K562 (cell line): Measurements from ENCODE around the gene TLNRD1. TPM values are rescaled to one million over a fixed set of nuclear protein-coding genes. Genes with fewer than 3 reads are reported as not detected.

Source experiments
- CEBPB ChIP-seq: fragments of 450-650 bp; IDR thresholded peaks from 2 replicates; pipeline ENCODE4 v1.6.1; 2016; ENCODE audit warnings: missing genetic modification characterization, missing compliant biosample characterization
- CEBPG ChIP-seq, 3 experiments: fragments of 200-800 bp in 1 of 3; sonication (Bioruptor generic) in 1 of 3; sonication (generic) in 1 of 3; formaldehyde crosslinking in 1 of 3; IDR thresholded peaks in 2 of 3; conservative IDR thresholded peaks in 1 of 3; 2 replicates each; pipeline versions ENCODE4 v1.6.1 to v1.8.0; 2016 to 2022; ENCODE audit warnings: missing compliant biosample characterization in 2 of 3, missing genetic modification characterization in 2 of 3, mild to moderate bottlenecking in 1 of 3, missing genetic modification reagents in 1 of 3
- ELF2 ChIP-seq: fragments of 250-450 bp; sonication (Bioruptor Pico); IDR thresholded peaks from 2 replicates; pipeline ENCODE4 v1.5.0; 2021; ENCODE audit warnings: mild to moderate bottlenecking
- ESRRA ChIP-seq: fragments of 450-650 bp; IDR thresholded peaks from 2 replicates; pipeline ENCODE4 v1.6.1; 2014; ENCODE audit warnings: low read depth, mild to moderate bottlenecking, moderate library complexity, borderline replicate concordance
- FOXA3 ChIP-seq, 2 experiments: fragments of 450-650 bp in 1 of 2; sonication (generic) in 1 of 2; formaldehyde crosslinking; IDR thresholded peaks in 1 of 2; conservative IDR thresholded peaks in 1 of 2; 2 replicates each; pipeline versions ENCODE4 v1.4.0 to v1.8.0; 2020 to 2022; ENCODE audit warnings: mild to moderate bottlenecking in 2 of 2, missing genetic modification reagents in 1 of 2
- KLF1 ChIP-seq: fragments of 450-650 bp; IDR thresholded peaks from 2 replicates; pipeline ENCODE4 v1.6.1; 2016; ENCODE audit warnings: missing genetic modification characterization, missing compliant biosample characterization
- MYC ChIP-seq, 2 experiments: fragments of 250-450 bp in 1 of 2; sonication (Bioruptor Pico) in 1 of 2; IDR thresholded peaks; 2 replicates each; pipeline versions ENCODE4 v1.5.1 to v1.6.1; 2012 to 2021; ENCODE audit warnings: low read depth in 2 of 2, borderline replicate concordance in 1 of 2, improper control_type of control experiment in 1 of 2, low read length in 1 of 2, mild to moderate bottlenecking in 1 of 2, moderate library complexity in 1 of 2
- NFRKB ChIP-seq: fragments of 450-650 bp; IDR thresholded peaks from 2 replicates; pipeline ENCODE4 v1.6.1; 2016; ENCODE audit warnings: low read depth
- PHB ChIP-seq: fragments of 250-450 bp; sonication (Bioruptor Pico); IDR thresholded peaks from 2 replicates; pipeline ENCODE4 v1.5.0; 2021
- SREBF1 ChIP-seq: fragments of 150-350 bp; IDR thresholded peaks from 2 replicates; pipeline ENCODE4 v1.6.1; 2014; ENCODE audit warnings: antibody characterized with exemption, low read depth, low read length, borderline replicate concordance
- TCF3 ChIP-seq: sonication (generic); formaldehyde crosslinking; IDR thresholded peaks from 2 replicates; pipeline ENCODE4 v1.4.0; 2020; ENCODE audit warnings: mild to moderate bottlenecking, missing genetic modification reagents
- ZNF507 ChIP-seq: conservative IDR thresholded peaks from 2 replicates; pipeline ENCODE4 v1.6.1; 2017; ENCODE audit warnings: missing genetic modification characterization, missing compliant biosample characterization
- ZNF586 ChIP-seq: fragments of 450-650 bp; formaldehyde crosslinking; conservative IDR thresholded peaks from 2 replicates; pipeline ENCODE4 v1.4.0; 2020; ENCODE audit warnings: mild to moderate bottlenecking, moderate library complexity
- polyA plus RNA-seq, 8 experiments: library from polyadenylated mRNA; depleted of rRNA in 4 of 8; stranded (reverse) in 5 of 8; unstranded in 3 of 8; fragments of >200 nt; fragmentation: Nextera tagmentation in 2 of 8; fragmentation: Illumina TruSeq in 1 of 8; extraction: Ambion mirVana in 2 of 8; extraction: Trizol in 1 of 8; gene quantifications; 2 replicates each; pipeline versions ENCODE4 v1.2.1 to v1.2.3, GENCODE V29; 2011 to 2014; ENCODE audit warnings: inconsistent platforms in 1 of 8, missing spikeins in 1 of 8
- total RNA-seq, 7 experiments: library from RNA; depleted of rRNA in 6 of 7; stranded (reverse); fragments of >200 nt in 6 of 7; fragmentation: Illumina TruSeq in 2 of 7; extraction: Trizol in 2 of 7; gene quantifications; 2 replicates each; pipeline versions ENCODE4 v1.2.1 to v1.2.3, GENCODE V29; 2011 to 2021; ENCODE audit warnings: low replicate concordance in 1 of 7
- TF ChIP-seq, protein P1 (sequence below): fragments of 250-450 bp; sonication (Bioruptor Pico); IDR thresholded peaks from 2 replicates; pipeline ENCODE4 v1.4.0; 2020; ENCODE audit warnings: mild to moderate bottlenecking, moderate library complexity
- TF ChIP-seq, protein P2 (sequence below), 2 experiments: IDR thresholded peaks; 2 replicates each; pipeline ENCODE4 v1.6.1; 2011; ENCODE audit warnings: borderline replicate concordance in 1 of 2, control low read depth in 1 of 2, low read depth in 1 of 2, low read length in 1 of 2, mild to moderate bottlenecking in 1 of 2, mixed read lengths in 1 of 2, moderate library complexity in 1 of 2; ENCODE audit not compliant: insufficient read depth in 1 of 2, insufficient read length in 1 of 2, poor library complexity in 1 of 2, severe bottlenecking in 1 of 2; ENCODE audit errors: extremely low read depth in 1 of 2
- TF ChIP-seq, protein P3 (sequence below), 2 experiments: fragments of 150-350 bp in 1 of 2; IDR thresholded peaks; 2 replicates each; pipeline ENCODE4 v1.6.1; 2012 to 2016; ENCODE audit warnings: low read depth in 2 of 2, low read length in 2 of 2, mild to moderate bottlenecking in 1 of 2, moderate library complexity in 1 of 2
- TF ChIP-seq, protein P4 (sequence below): sonication (generic); formaldehyde crosslinking; IDR thresholded peaks from 2 replicates; pipeline ENCODE4 v1.9.0; 2022; ENCODE audit warnings: mild to moderate bottlenecking, missing genetic modification reagents

TLNRD1 gene
- total and polyA plus RNA-seq, 9 of the 15 experiments (the other 6 are each of a cell fraction or from before 2014, with no cell fraction given), result 1.1 to 33.1 (median 5.7) TPM

DNA sequence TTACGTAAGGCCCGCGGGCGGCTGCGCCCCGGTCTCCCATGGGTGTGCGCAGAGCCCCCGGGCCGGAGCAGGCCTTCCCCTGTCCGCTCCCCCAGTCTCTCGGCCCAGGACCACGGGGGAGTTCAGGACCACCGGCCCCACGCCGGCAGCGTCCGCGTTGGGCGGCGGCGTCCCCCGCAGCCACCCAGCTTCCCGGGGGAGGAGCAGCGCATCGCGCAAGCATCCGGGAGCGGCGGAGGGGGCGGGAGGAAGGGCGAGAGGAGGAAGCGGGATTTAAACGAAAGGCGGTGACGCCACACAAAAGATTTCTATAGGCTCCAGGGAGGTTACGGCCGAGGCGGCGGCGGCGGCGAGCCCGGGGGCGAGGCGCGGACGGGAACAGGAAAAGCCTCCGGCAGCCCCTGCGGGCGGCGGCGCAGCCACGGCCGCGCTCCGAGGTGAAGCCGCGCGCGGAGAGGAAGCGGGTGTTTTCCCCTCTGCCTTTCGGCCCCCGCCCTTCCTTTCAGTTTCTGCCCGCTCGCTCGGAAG lies at the start of gene TLNRD1 (continued):
- TF ChIP-seq, protein P1, sequence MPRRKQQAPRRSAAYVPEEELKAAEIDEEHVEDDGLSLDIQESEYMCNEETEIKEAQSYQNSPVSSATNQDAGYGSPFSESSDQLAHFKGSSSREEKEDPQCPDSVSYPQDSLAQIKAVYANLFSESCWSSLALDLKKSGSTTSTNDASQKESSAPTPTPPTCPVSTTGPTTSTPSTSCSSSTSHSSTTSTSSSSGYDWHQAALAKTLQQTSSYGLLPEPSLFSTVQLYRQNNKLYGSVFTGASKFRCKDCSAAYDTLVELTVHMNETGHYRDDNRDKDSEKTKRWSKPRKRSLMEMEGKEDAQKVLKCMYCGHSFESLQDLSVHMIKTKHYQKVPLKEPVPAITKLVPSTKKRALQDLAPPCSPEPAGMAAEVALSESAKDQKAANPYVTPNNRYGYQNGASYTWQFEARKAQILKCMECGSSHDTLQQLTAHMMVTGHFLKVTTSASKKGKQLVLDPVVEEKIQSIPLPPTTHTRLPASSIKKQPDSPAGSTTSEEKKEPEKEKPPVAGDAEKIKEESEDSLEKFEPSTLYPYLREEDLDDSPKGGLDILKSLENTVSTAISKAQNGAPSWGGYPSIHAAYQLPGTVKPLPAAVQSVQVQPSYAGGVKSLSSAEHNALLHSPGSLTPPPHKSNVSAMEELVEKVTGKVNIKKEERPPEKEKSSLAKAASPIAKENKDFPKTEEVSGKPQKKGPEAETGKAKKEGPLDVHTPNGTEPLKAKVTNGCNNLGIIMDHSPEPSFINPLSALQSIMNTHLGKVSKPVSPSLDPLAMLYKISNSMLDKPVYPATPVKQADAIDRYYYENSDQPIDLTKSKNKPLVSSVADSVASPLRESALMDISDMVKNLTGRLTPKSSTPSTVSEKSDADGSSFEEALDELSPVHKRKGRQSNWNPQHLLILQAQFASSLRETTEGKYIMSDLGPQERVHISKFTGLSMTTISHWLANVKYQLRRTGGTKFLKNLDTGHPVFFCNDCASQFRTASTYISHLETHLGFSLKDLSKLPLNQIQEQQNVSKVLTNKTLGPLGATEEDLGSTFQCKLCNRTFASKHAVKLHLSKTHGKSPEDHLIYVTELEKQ (CRISPR knock-in tag), result no peak
- TF ChIP-seq, protein P2, sequence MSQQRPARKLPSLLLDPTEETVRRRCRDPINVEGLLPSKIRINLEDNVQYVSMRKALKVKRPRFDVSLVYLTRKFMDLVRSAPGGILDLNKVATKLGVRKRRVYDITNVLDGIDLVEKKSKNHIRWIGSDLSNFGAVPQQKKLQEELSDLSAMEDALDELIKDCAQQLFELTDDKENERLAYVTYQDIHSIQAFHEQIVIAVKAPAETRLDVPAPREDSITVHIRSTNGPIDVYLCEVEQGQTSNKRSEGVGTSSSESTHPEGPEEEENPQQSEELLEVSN (IDR thresholded peaks at IDR 0.05; ENCODE audit: borderline replicate concordance in 1 of 2, extremely low read depth in 1 of 2, insufficient read depth in 1 of 2, insufficient read length in 1 of 2, low read depth in 1 of 2, low read length in 1 of 2, poor library complexity in 1 of 2, severe bottlenecking in 1 of 2), result peak in 1 of 2 experiments; percentile 38
- TF ChIP-seq TCF3 (CRISPR knock-in tag) (no peak), ZNF507 (tag) (no peak), SREBF1 (no peak), CEBPB (peak; percentile 57), CEBPG (CRISPR knock-in tag; IDR thresholded peaks at IDR 0.05) (peak; percentile 33; the same call in 1 of the 2 replicates), CEBPG (tag; conservative IDR thresholded peaks at IDR 0.05 in 1 of 2, IDR thresholded peaks at IDR 0.05 in 1 of 2) (no peak; a peak in 1 of 4 replicates), FOXA3 (CRISPR knock-in tag; conservative IDR thresholded peaks at IDR 0.05 in 1 of 2, IDR thresholded peaks at IDR 0.05 in 1 of 2) (no peak), ELF2 (CRISPR knock-in tag) (peak; percentile 62; the same call in 1 of the 2 replicates), NFRKB (0 out of 2 replicates have a peak, but pooled peaks have one; percentile 22), PHB (CRISPR knock-in tag) (peak; percentile 64; the same call in 1 of the 2 replicates), ZNF586 (no peak), MYC (IDR thresholded peaks at IDR 0.05; ENCODE audit: low read depth, low read length) (0 out of 2 replicates have a peak, but pooled peaks have one; percentile 38), MYC (CRISPR knock-in tag; IDR thresholded peaks at IDR 0.05; ENCODE audit: borderline replicate concordance, low read depth) (no peak), ESRRA (no peak), KLF1 (no peak)
- TF ChIP-seq, protein P3, sequence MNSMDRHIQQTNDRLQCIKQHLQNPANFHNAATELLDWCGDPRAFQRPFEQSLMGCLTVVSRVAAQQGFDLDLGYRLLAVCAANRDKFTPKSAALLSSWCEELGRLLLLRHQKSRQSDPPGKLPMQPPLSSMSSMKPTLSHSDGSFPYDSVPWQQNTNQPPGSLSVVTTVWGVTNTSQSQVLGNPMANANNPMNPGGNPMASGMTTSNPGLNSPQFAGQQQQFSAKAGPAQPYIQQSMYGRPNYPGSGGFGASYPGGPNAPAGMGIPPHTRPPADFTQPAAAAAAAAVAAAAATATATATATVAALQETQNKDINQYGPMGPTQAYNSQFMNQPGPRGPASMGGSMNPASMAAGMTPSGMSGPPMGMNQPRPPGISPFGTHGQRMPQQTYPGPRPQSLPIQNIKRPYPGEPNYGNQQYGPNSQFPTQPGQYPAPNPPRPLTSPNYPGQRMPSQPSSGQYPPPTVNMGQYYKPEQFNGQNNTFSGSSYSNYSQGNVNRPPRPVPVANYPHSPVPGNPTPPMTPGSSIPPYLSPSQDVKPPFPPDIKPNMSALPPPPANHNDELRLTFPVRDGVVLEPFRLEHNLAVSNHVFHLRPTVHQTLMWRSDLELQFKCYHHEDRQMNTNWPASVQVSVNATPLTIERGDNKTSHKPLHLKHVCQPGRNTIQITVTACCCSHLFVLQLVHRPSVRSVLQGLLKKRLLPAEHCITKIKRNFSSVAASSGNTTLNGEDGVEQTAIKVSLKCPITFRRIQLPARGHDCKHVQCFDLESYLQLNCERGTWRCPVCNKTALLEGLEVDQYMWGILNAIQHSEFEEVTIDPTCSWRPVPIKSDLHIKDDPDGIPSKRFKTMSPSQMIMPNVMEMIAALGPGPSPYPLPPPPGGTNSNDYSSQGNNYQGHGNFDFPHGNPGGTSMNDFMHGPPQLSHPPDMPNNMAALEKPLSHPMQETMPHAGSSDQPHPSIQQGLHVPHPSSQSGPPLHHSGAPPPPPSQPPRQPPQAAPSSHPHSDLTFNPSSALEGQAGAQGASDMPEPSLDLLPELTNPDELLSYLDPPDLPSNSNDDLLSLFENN (IDR thresholded peaks at IDR 0.05; ENCODE audit: low read depth in 2 of 2, low read length in 2 of 2), result no peak
- TF ChIP-seq, protein P4, sequence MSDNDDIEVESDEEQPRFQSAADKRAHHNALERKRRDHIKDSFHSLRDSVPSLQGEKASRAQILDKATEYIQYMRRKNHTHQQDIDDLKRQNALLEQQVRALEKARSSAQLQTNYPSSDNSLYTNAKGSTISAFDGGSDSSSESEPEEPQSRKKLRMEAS (CRISPR knock-in tag), result peak; percentile 69; the same call in 1 of the 2 replicates
